GM21390 (cell line): ENCODE results near the gene GYPC.
"Not testable (repeated sequence)": the region's sequence is repeated elsewhere in the genome, so short reads cannot be mapped to it uniquely, and the experiment has no call there.

Experiments
- ATAC-seq: cut with Tn5 transposase; IDR thresholded peaks from one replicate; pipeline ENCODE4 v1.9.1; 2021; ENCODE audit not compliant: unreplicated experiment

Gene GYPC

GRCh38 chr2:126655500-126656430 lies at the start of gene GYPC:
GYPC (plus strand) TSS chr2:126656158; CDS start chr2:126656264, 106 bp downstream.
- peak; percentile 35 for ATAC-seq

GRCh38 chr2:126614524-126615227 lies 41.3 kb upstream of the GYPC start:
- ATAC-seq: no peak

- ATAC-seq: no peak
These were observed 39.3 kb upstream of the GYPC start for GRCh38 chr2:126616606-126617069.

- no peak for ATAC-seq
These were observed 35.7 kb upstream of the GYPC start for GRCh38 chr2:126620302-126620701.

- no peak for ATAC-seq
These were observed 33.0 kb upstream of the GYPC start for GRCh38 chr2:126623000-126623399.

- ATAC-seq: no peak
These were observed 28.3 kb upstream of the GYPC start for GRCh38 chr2:126627643-126628042.

- no peak for ATAC-seq
These were observed 21.6 kb upstream of the GYPC start for GRCh38 chr2:126634273-126634861.

GRCh38 chr2:126635281-126635680 lies 20.7 kb upstream of the GYPC start:
- ATAC-seq: no peak

- no peak for ATAC-seq
These were observed 20.2 kb upstream of the GYPC start for GRCh38 chr2:126635736-126636135.

- no peak for ATAC-seq
These were observed 18.6 kb upstream of the GYPC start for GRCh38 chr2:126637386-126637785.

- ATAC-seq: no peak
These were observed 17.2 kb upstream of the GYPC start for GRCh38 chr2:126638746-126639145.

GRCh38 chr2:126639276-126639675 lies 16.7 kb upstream of the GYPC start:
- ATAC-seq: no peak

- not testable (repeated sequence) for ATAC-seq
These were observed 14.7 kb upstream of the GYPC start for GRCh38 chr2:126641294-126641693.

- ATAC-seq: no peak
These were observed 13.9 kb upstream of the GYPC start for GRCh38 chr2:126642031-126642430.

- no peak for ATAC-seq
These were observed 12.5 kb upstream of the GYPC start for GRCh38 chr2:126643431-126643830.

- no peak for ATAC-seq
These were observed 12.0 kb upstream of the GYPC start for GRCh38 chr2:126643972-126644371.

GRCh38 chr2:126644630-126645191 lies 11.2 kb upstream of the GYPC start:
- peak; percentile 92 for ATAC-seq

- peak; percentile 40 for ATAC-seq
These were observed 10.7 kb upstream of the GYPC start for GRCh38 chr2:126645211-126645618.

- no peak for ATAC-seq
These were observed 9.9 kb upstream of the GYPC start for GRCh38 chr2:126646026-126646425.

- ATAC-seq: not testable (repeated sequence)
These were observed 8.1 kb upstream of the GYPC start for GRCh38 chr2:126647714-126648344.

GRCh38 chr2:126648345-126648786 lies 7.6 kb upstream of the GYPC start:
- not testable (repeated sequence) for ATAC-seq
